H9 (cell line): ENCODE results near the gene PEA15. TPM values are rescaled to one million over a fixed set of nuclear protein-coding genes. Genes with fewer than 3 reads are reported as not detected.

Experiments used
- DNase-seq: peaks from one replicate; pipeline ENCODE4 v3.0.0-alpha.2; 2017
- H2AFZ ChIP-seq: one replicate; pipeline ENCODE4 v1.6.1; 2013; ENCODE audit warnings: mild to moderate bottlenecking, low read length, control low read depth, moderate library complexity
- H2AK5ac ChIP-seq: 2 replicates; pipeline ENCODE4 v1.6.1; 2013; ENCODE audit warnings: low read length, control low read depth, mixed read lengths; ENCODE audit not compliant: insufficient read length
- H2BK120ac ChIP-seq: one replicate; pipeline ENCODE4 v1.6.1; 2013; ENCODE audit warnings: low read depth, mild to moderate bottlenecking, low read length, control low read depth, inconsistent platforms; ENCODE audit not compliant: poor library complexity, severe bottlenecking
- H2BK12ac ChIP-seq: 2 replicates; pipeline ENCODE4 v1.6.1; 2013; ENCODE audit warnings: low read length, control low read depth, mixed read lengths, low read depth; ENCODE audit not compliant: insufficient read length
- H2BK15ac ChIP-seq: 2 replicates; pipeline ENCODE4 v1.6.1; 2013; ENCODE audit warnings: low read depth, low read length, control low read depth
- H2BK20ac ChIP-seq: one replicate; pipeline ENCODE4 v1.6.1; 2013; ENCODE audit warnings: low read depth, mild to moderate bottlenecking, low read length, control low read depth, inconsistent platforms; ENCODE audit not compliant: poor library complexity, severe bottlenecking
- H2BK5ac ChIP-seq: 2 replicates; pipeline ENCODE4 v1.6.1; 2013; ENCODE audit warnings: low read length, control low read depth, mixed read lengths; ENCODE audit not compliant: insufficient read length
- H3K14ac ChIP-seq: 2 replicates; pipeline ENCODE4 v1.6.1; 2013; ENCODE audit warnings: low read length, control low read depth; ENCODE audit not compliant: insufficient read depth
- H3K18ac ChIP-seq: 2 replicates; pipeline ENCODE4 v1.6.1; 2013; ENCODE audit warnings: low read depth, mild to moderate bottlenecking, mixed read lengths, low read length, control low read depth; ENCODE audit not compliant: insufficient read length
- H3K23ac ChIP-seq: 2 replicates; pipeline ENCODE4 v1.6.1; 2013; ENCODE audit warnings: low read length, control low read depth, mixed read lengths, low read depth; ENCODE audit not compliant: insufficient read length
- H3K23me2 ChIP-seq: 2 replicates; pipeline ENCODE4 v1.6.1; 2013; ENCODE audit warnings: low read depth, mild to moderate bottlenecking, mixed read lengths, low read length, control low read depth; ENCODE audit not compliant: insufficient read length, poor library complexity, severe bottlenecking
- H3K27ac ChIP-seq: 2 replicates; pipeline ENCODE4 v1.5.1; 2013; ENCODE audit warnings: low read length, control low read depth, mixed read lengths, low read depth; ENCODE audit not compliant: insufficient read length
- H3K27me3 ChIP-seq: 2 replicates; pipeline ENCODE4 v1.6.1; 2013; ENCODE audit warnings: low read length, control low read depth, inconsistent platforms; ENCODE audit not compliant: insufficient read depth
- H3K4ac ChIP-seq: 2 replicates; pipeline ENCODE4 v1.6.1; 2013; ENCODE audit warnings: low read depth, mild to moderate bottlenecking, control low read depth, inconsistent platforms, low read length, moderate library complexity
- H3K4me1 ChIP-seq: 2 replicates; pipeline ENCODE4 v1.6.1; 2013; ENCODE audit warnings: low read length, control low read depth, inconsistent platforms; ENCODE audit not compliant: insufficient read depth
- H3K4me2 ChIP-seq: 2 replicates; pipeline ENCODE4 v1.6.1; 2013; ENCODE audit warnings: low read length, control low read depth, mixed read lengths; ENCODE audit not compliant: insufficient read length, insufficient read depth
- H3K56ac ChIP-seq: 2 replicates; pipeline ENCODE4 v1.6.1; 2013; ENCODE audit warnings: low read depth, mild to moderate bottlenecking, mixed read lengths, low read length, control low read depth; ENCODE audit not compliant: insufficient read length
- H3K79me1 ChIP-seq: 2 replicates; pipeline ENCODE4 v1.6.1; 2013; ENCODE audit warnings: low read depth, mild to moderate bottlenecking, moderate library complexity, low read length, control low read depth, inconsistent platforms; ENCODE audit not compliant: insufficient read depth, poor library complexity, severe bottlenecking
- H3K79me2 ChIP-seq: 2 replicates; pipeline ENCODE4 v1.6.1; 2013; ENCODE audit warnings: low read length, control low read depth, inconsistent platforms; ENCODE audit not compliant: insufficient read depth
- H3K9ac ChIP-seq: 2 replicates; pipeline ENCODE4 v1.6.1; 2013; ENCODE audit warnings: low read length, control low read depth, mixed read lengths; ENCODE audit not compliant: insufficient read length; ENCODE audit errors: extremely low read depth
- H3K9me3 ChIP-seq: one replicate; pipeline ENCODE4 v1.6.1; 2013; ENCODE audit warnings: low read depth, low read length, inconsistent platforms; ENCODE audit not compliant: control insufficient read depth
- H3T11ph ChIP-seq: one replicate; pipeline ENCODE4 v1.6.1; 2013; ENCODE audit warnings: mild to moderate bottlenecking, low read length, control low read depth, inconsistent platforms
- H4K20me1 ChIP-seq: one replicate; pipeline ENCODE4 v1.6.1; 2013; ENCODE audit not compliant: control insufficient read depth, insufficient read length, insufficient read depth
- H4K5ac ChIP-seq: 2 replicates; pipeline ENCODE4 v1.6.1; 2013; ENCODE audit warnings: low read depth, mild to moderate bottlenecking, mixed read lengths, low read length, control low read depth; ENCODE audit not compliant: insufficient read length
- H4K8ac ChIP-seq: replicated peaks from 2 replicates; pipeline ENCODE4 v1.6.1; 2013; ENCODE audit warnings: low read length, control low read depth, mixed read lengths, low read depth; ENCODE audit not compliant: insufficient read length
- H4K91ac ChIP-seq: 2 replicates; pipeline ENCODE4 v1.6.1; 2013; ENCODE audit warnings: low read depth, mild to moderate bottlenecking, moderate library complexity, mixed read lengths, low read length, control low read depth; ENCODE audit not compliant: insufficient read length
- H3K27ac Mint-ChIP-seq, 3 experiments: 2 replicates in 2 of 3; 3 replicates in 1 of 3; pipeline ENCODE4 v1.8.0; 2020 to 2021; ENCODE audit warnings: mixed read lengths in 3 of 3, mild to moderate bottlenecking in 1 of 3, moderate library complexity in 1 of 3
- H3K27me3 Mint-ChIP-seq: 2 replicates; pipeline ENCODE4 v1.8.0; 2021; ENCODE audit warnings: low read depth, mild to moderate bottlenecking, moderate library complexity, mixed read lengths
- H3K36me3 Mint-ChIP-seq, 3 experiments: 2 replicates in 2 of 3; 3 replicates in 1 of 3; pipeline ENCODE4 v1.8.0; 2020 to 2021; ENCODE audit warnings: low read depth in 3 of 3, mixed read lengths in 3 of 3; ENCODE audit not compliant: insufficient read depth in 1 of 3
- H3K4me1 Mint-ChIP-seq, 2 experiments: 2 replicates each; pipeline ENCODE4 v1.8.0; 2020; ENCODE audit warnings: mixed read lengths in 2 of 2
- H3K4me3 Mint-ChIP-seq, 2 experiments: 2 replicates in 1 of 2; 3 replicates in 1 of 2; pipeline ENCODE4 v1.8.0; 2020 to 2021; ENCODE audit warnings: mild to moderate bottlenecking in 2 of 2, mixed read lengths in 2 of 2, moderate library complexity in 1 of 2
- H3K9me3 Mint-ChIP-seq, 2 experiments: 2 replicates in 1 of 2; 3 replicates in 1 of 2; pipeline ENCODE4 v1.8.0; 2020; ENCODE audit warnings: mild to moderate bottlenecking in 2 of 2, mixed read lengths in 2 of 2, moderate library complexity in 1 of 2
- CTCF ChIP-seq: fragments of 200-600 bp; sonication (generic); conservative IDR thresholded peaks from 3 replicates; pipeline ENCODE4 v1.8.0; 2021; ENCODE audit warnings: antibody characterized with exemption, mild to moderate bottlenecking
- WGBS: extraction: QIAGEN DNeasy Blood & Tissue Kit; methylation state at CpG from one replicate; pipeline ENCODE4 v1.1.7; 2013; ENCODE audit warnings: missing lambda C conversion rate, low lambda C conversion rate, mixed read lengths; ENCODE audit not compliant: insufficient read length; ENCODE audit errors: extremely low coverage; 5-methylcytosine and 5-hydroxymethylcytosine counted together
- total RNA-seq: library from RNA; stranded (reverse); gene quantifications from 2 replicates; pipeline ENCODE4 v1.2.1, GENCODE V29; 2021

Gene PEA15
- total RNA-seq, 1 experiment from 2014 or later, result 82.1 TPM

DNA sequence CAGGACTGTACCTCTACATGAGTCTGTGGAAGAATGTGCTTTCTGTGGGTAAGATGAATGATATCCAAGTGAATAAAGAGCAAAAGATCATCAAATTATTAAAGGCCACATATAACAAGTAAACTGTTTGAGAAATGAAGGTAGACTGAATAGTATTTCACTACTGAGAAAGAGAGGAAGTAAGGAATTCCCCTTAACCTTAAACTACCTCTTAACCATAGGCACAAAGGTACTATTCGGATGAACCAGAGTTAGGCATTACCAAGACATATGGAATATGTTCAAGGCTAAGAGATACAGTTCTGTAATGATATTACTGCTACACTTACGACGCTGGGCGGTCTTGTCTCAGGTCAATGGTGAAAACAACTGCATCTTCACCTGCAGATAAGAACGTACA is 31.6 kb downstream of the PEA15 start:
- H4K8ac ChIP-seq, result no peak overlapping the region
- H4K91ac ChIP-seq, result no peak overlapping the region
- no peak overlapping the region for H2BK20ac ChIP-seq
- H3K79me1 ChIP-seq, result no peaks in the 10 kb centered on the region
- no peak overlapping the region for H2BK120ac ChIP-seq
- Mint-ChIP-seq H3K27me3 (no peaks in the 10 kb centered on the region), H3K36me3 (peaks cover 15 to 72% (median 52%) of the 10 kb centered on the region in 3 experiments; a peak in 6 of 7 replicates), H3K4me3 (no peak overlapping the region), H3K9me3 (no peaks in the 10 kb centered on the region; a peak in 1 of 5 replicates), H3K4me1 (peaks cover 4% of the 10 kb centered on the region in 2 experiments; a peak in 2 of 4 replicates), H3K27ac (no peak overlapping the region)
- no peaks in the 10 kb centered on the region for H3K9me3 ChIP-seq
- H3K79me2 ChIP-seq, result no peaks in the 10 kb centered on the region
- H3K27ac ChIP-seq, result no peak overlapping the region
- no peak overlapping the region for H3K23ac ChIP-seq
- H2BK5ac ChIP-seq, result no peak overlapping the region
- no peak overlapping the region for H3T11ph ChIP-seq
- H4K20me1 ChIP-seq, result no peaks in the 10 kb centered on the region
- H2AK5ac ChIP-seq, result no peak overlapping the region
- H4K5ac ChIP-seq, result no peak overlapping the region
- no peak overlapping the region for H3K14ac ChIP-seq
- H3K9ac ChIP-seq, result no peak overlapping the region
- DNase-seq, result no peak
- H2BK15ac ChIP-seq, result no peak overlapping the region
- H3K56ac ChIP-seq, result no peak overlapping the region
- no peak for TF ChIP-seq CTCF
- H2AFZ ChIP-seq, result no peak overlapping the region
- WGBS, result no CpG with 5 or more reads among the region's 5 CpGs
- H3K4me1 ChIP-seq, result no peaks in the 10 kb centered on the region
- no peaks in the 10 kb centered on the region for H3K27me3 ChIP-seq
- H2BK12ac ChIP-seq, result no peak overlapping the region
- no peak overlapping the region for H3K18ac ChIP-seq
- H3K23me2 ChIP-seq, result no peaks in the 10 kb centered on the region
- no peak overlapping the region for H3K4ac ChIP-seq
- no peak overlapping the region for H3K4me2 ChIP-seq
